Mononuclear cell (primary cell): ENCODE results near the gene CA5A. TPM values are rescaled to one million over a fixed set of nuclear protein-coding genes. Genes with fewer than 3 reads are reported as not detected.

ENCODE experiments used
- H3K27me3 ChIP-seq: 2 replicates; pipeline ENCODE4 v1.6.0; 2011; ENCODE audit warnings: low read length, control low read depth; ENCODE audit not compliant: insufficient read depth
- H3K4me1 ChIP-seq: 2 replicates; pipeline ENCODE4 v1.5.1; 2011; ENCODE audit warnings: mild to moderate bottlenecking, low read length, control low read depth; ENCODE audit not compliant: insufficient read depth
- H3K4me3 ChIP-seq: 2 replicates; pipeline ENCODE4 v1.5.1; 2011; ENCODE audit warnings: mild to moderate bottlenecking, low read length, moderate library complexity
- H3K9me3 ChIP-seq: 2 replicates; pipeline ENCODE4 v1.5.1; 2011; ENCODE audit warnings: low read depth, mild to moderate bottlenecking, control low read depth, low read length
- total RNA-seq: library from RNA; depleted of rRNA; stranded (reverse); fragments of >200 nt; gene quantifications from one replicate; pipeline ENCODE4 v1.2.3, GENCODE V29; 2012

CA5A gene
- total RNA-seq, 1 donor = under 0.01 TPM

DNA sequence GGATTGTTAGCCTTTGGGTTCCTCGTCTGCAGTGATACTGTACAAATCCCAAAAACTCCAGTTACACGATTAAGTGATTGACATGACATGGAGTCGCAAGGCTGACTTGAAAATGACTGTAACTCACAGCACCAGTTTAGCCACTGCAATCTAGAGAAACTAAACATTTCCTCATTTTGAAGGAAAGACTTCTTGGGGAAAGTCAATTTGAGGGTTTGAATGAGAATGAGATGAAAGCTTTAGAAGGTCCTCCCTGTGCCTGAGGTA is 19.7 kb upstream of the CA5A start:
- H3K27me3 ChIP-seq = no peaks in the 10 kb centered on the region
- H3K9me3 ChIP-seq = no peaks in the 10 kb centered on the region
- no peak overlapping the region for H3K4me3 ChIP-seq
- H3K4me1 ChIP-seq = peaks cover 77% of the 10 kb centered on the region

DNA sequence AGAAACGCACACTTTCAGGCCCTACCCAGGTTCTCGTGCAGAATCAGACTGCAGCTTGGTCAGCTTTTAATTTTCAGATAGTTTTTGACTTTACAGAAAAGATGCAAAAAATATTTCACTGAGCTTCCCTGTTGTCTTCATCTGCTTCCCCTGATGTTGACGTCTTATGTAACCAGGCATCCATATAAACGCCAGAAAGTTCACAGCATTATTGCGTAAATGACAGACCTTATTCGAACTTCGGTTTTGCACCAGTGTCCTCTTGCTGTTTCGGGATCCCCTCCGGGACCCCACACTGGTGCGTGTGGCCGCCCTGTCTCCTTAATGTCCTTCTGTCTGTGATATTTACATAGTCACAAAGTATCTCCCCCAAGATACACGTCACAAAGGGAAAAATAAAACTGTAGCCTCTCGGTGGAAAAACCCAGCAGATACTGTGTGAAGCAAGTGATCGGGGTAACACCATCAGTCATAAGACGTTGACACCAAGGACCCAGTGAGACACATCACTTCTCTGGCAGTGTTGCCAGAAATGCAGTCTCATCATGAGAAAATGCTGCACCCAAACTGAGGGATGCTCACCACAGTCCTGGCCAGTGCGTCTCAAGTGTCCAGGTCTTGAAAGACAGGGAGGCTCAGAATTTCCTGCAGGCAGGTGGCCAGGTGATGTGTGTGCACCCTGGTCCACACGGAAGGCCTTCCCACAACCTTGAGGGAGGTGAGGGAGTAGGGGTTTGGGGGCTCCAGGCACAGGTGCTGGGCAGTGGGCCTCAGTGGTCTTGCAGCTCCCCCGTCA is 19.2 kb upstream of the CA5A start:
- H3K27me3 ChIP-seq = no peaks in the 10 kb centered on the region
- H3K4me3 ChIP-seq = no peak overlapping the region
- no peaks in the 10 kb centered on the region for H3K9me3 ChIP-seq
- peaks cover 80% of the 10 kb centered on the region for H3K4me1 ChIP-seq

DNA sequence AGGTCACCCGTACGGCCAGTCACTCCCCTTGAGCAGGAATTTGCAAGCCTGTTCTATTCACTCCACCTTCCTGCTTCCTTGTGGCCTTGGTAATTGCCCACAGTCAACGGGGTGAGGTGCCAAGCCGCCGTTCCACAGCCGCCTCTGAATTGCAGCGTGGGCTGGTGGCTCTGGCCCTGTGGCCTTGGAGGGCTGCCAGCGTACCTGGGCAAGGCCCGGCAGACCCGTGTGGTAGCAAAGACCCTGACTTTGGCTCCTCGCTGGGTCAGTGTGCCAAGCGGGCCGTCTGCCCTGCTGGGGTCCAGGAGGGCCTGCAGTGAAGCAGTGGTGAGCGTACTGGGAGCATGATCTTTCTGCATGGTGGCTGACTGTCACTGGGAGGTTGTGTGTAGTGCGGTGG is 18.5 kb upstream of the CA5A start:
- Histone ChIP-seq H3K27me3 (no peaks in the 10 kb centered on the region), H3K4me3 (no peak overlapping the region), H3K4me1 (peaks cover 79% of the 10 kb centered on the region), H3K9me3 (no peaks in the 10 kb centered on the region)

DNA sequence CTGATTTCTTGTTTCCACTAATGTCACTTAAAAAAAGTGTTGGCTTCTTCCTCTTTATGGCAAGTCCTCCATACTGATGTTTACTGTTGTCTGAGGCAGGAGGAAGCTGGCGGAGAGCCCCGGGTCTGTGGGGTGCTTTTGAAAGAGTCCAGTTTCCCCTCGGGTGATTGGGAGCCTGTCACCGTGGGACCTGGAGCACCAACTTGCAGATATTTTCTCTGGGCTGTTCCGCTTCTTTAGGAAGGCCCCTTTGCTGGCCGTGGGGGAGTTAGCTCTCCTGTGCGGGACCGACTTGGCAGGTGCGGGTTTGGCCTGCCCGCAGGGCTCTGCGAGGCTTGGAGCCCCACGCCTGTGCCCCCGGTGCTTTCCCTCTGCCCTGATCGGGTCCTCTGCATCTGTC is 18.0 kb upstream of the CA5A start:
- no peak overlapping the region for H3K4me3 ChIP-seq
- H3K27me3 ChIP-seq = no peaks in the 10 kb centered on the region
- H3K9me3 ChIP-seq = no peaks in the 10 kb centered on the region
- peaks cover 77% of the 10 kb centered on the region for H3K4me1 ChIP-seq

DNA sequence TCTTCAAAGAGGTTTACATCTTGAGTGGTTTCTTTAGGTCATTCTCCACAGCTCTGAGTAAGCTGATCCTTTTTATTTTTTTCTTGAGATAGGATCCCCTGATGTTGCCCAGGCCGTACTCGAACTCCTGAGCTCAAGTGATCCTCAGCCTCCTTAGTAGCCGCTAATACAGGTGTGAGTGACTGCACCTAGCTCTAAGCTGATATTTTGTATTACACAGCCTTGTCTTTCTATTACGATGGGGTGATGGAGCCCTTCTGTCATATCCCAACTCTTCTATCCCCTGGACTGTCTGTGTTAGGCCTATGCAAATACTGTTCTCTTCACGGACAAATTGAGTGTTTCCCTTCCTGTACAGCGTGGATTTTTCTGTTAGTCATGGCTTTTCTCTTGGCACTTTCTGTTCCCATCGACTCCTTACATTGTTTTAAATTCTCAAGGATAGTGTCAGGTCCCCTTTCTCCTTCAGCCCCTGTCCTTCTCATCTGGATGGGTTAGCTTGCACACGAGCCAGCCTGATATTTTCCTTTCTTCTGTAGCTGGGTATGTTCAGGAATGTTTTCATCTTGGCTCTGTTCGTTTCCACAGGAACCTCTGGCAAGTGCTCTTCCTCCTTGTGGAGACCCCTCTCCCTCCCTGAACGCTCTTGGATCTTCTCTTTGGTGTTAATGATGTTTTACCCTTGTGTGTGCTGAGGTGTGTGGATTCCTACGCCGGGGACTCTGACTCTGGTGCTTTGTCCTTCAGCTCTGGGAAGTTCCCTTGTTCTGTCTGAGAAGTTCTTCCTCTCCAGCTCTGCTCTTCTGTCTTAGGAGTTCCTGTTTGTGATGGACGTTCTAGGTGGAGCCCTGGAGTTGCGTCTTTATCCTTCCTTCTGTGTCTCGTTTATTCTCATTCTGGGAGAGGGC is 17.2 kb upstream of the CA5A start:
- H3K4me1 ChIP-seq = peaks cover 78% of the 10 kb centered on the region
- H3K9me3 ChIP-seq = no peaks in the 10 kb centered on the region
- H3K27me3 ChIP-seq = no peaks in the 10 kb centered on the region
- no peak overlapping the region for H3K4me3 ChIP-seq

DNA sequence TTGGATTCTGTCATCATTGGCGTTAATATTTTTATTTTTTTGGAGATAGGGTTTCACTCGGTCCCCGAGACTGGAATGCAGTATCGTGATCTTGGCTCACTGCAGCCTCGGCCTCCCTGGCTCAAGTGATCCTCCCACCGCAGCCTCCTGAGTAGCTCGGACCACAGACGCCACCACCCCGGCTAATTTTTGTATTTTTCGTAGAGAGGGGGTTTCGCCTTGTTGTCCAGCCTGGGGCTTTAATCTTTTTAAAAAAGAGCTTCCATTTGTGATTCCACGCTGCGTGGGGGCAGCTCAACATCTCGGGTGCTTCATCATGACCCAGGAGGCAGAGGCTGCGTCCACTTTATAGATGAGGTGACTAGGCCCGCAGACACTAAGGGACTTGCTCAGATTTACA is 16.4 kb upstream of the CA5A start:
- H3K4me1 ChIP-seq = peaks cover 83% of the 10 kb centered on the region
- H3K9me3 ChIP-seq = no peaks in the 10 kb centered on the region
- no peak overlapping the region for H3K4me3 ChIP-seq
- no peaks in the 10 kb centered on the region for H3K27me3 ChIP-seq

DNA sequence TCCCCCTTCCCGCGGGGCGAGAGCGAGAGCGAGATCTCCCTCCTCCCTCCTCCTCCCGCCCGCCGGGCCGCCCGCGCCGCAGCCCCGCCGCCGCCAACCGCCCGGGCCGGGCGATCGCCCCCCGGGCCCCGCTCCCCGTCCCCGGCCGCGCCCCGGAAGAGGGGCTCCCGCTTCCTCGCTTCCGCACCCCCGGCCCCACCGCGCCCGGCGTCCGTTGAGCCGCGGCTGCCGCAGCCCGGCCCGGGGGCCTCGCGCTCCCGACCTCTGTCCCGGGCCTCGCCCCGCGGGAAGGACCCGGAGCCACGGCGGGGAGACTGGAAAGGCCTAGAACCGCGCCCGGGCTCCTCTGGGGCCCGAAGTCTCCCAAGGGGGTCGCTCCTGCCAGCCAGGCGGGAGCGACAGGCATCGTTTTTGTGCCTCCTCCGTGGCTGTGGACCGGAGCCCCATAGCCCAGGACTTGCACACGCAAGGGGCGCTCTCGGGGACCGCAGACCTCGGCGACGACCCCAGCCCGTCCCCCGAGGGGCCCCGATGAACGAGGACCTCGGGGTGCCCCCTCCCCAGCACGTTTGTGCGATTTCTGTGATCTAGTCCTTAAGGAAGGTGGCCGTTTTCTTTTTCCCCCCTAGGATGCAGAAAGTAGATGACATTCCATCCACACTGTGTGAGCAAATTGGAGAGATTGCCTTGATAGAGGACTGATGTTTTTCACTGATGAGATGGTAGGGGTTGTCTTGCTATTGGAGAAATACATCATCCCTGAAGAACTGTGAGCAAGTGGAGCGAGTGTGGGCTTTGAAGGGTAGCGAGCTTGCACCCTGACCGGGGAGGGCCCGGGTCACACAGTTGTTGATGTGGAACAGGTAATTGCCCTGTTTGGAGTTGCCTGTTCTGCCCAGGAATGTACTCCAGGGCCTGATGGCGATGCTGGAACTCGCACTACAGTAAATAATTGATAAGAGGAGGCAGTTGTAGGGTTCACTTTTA is 15.5 kb upstream of the CA5A start:
- Histone ChIP-seq H3K4me1 (peaks cover 78% of the 10 kb centered on the region), H3K4me3 (peak overlapping the region; percentile 79), H3K9me3 (no peaks in the 10 kb centered on the region), H3K27me3 (no peaks in the 10 kb centered on the region)

DNA sequence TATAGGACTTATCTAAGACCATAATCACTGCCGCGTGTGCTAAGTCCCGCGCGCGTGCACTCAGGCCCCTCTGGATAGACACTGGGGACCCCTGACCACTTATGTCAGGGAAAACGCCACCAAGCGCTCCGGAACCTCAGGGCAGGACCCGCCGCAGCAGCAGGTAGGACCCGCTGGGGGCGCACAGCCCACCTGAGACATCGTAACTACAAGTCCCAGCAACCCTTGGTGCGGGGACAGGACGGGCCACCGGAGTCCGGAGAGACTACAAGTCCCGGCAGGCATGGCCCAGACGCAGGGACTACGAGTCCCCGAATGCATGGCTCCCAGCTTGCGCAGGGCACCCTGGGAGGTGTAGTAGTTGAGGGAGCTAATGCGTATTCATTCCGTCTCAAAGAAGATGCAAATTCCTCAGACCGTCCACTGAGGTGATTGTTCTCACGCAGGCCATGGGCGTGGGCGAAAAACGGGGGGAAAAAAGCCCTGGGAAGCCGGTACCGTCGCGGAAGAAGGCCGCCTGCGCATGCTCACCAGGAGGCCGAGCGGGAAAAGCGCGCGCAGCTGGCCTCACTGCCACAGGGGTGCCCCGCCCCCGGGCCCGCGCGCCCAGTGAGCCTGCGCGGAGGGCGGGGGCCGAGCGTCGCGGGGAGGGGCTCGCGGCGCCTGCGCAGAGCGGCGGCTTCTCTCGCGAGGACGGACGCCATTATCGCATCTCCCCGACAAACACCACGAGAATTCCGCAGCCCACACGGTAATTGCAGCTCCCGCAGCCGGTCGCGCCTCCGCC is 14.6 kb upstream of the CA5A start, which contains the start of gene BANP:
BANP (plus strand) TSS at position 670 of the 787 bp plus-strand sequence. CDS start 23,682 bp downstream, outside the sequence.
- Histone ChIP-seq H3K9me3 (no peaks in the 10 kb centered on the region), H3K4me3 (peak within 1 kb of the TSS; percentile 79)

DNA sequence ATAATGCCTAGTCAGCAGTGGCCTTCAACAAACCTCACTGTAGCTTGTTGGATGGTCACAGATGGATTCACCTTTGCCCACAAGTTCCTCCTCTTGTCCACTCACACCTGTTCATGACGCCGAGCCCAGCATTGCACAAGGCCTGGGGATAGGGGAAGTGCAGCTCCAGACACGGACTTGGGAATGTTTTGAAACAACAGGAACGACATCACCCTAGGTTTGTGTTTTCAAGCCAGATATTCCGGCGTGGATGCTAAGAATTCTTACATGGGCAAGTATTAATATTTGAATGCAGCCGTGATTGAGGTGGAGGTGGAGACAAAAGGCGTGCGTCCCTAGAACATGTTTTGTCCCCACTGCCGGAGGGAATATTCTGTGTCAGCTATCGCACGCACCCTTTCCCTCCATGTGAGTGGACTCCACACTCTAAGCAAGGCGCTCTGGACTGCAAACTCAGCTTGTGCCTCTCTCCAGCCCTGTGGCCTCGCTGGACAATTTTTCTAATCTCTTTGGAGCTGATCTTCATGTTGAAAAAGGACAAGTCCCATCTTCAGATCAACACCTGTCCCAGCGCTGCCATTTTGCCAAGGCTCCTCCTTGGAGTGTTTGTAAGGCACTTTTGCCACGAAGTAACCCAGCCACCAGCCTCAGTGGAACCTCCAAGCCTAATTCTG is 12.9 kb upstream of the CA5A start:
- Histone ChIP-seq H3K9me3 (no peaks in the 10 kb centered on the region), H3K27me3 (no peaks in the 10 kb centered on the region), H3K4me1 (peaks cover 61% of the 10 kb centered on the region), H3K4me3 (no peak overlapping the region)

More for the DNA sequence above, 14.6 kb upstream of the CA5A start, which contains the start of gene BANP:
- Histone ChIP-seq H3K27me3 (no peaks in the 10 kb centered on the region), H3K4me1 (peaks cover 69% of the 10 kb centered on the region)

DNA sequence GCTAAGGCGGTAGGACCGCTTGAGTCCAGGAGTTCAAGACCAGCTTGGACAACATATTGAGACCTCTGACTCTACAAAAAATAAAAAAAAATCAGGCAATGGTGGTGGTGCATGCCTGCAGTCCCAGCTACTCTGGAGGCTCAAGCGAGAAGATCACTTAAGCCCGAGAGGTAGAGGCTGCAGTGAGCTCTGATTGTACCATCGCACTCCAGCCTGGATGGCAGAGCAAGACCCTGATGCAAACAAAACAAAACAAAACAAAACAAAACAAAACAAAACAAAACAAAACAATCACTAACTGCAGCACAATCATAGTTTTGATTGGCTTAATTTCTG is 12.4 kb upstream of the CA5A start:
- Histone ChIP-seq H3K27me3 (no peaks in the 10 kb centered on the region), H3K9me3 (no peaks in the 10 kb centered on the region), H3K4me3 (no peak overlapping the region), H3K4me1 (peaks cover 56% of the 10 kb centered on the region)

DNA sequence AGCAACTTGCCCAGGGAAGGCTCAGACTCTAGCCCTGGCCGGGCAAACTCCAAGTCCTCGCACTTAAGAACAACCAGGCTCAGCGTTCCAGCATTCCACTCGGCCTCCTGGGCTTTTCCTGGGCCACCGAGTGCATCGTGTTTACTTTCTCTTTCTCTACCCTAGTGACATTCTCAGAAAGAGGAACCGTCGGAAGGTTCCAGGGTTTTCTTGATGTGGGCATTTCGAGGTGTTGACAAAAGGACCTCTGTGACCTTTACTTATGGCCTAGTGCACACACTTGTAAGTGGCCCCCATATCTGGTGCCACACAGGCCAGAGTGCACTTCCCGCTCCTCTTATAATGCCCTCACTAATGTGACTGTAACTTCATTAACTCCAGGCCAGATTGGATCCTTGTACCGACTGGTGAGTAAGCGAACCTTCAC is 11.8 kb upstream of the CA5A start:
- Histone ChIP-seq H3K4me1 (peaks cover 50% of the 10 kb centered on the region), H3K27me3 (no peaks in the 10 kb centered on the region), H3K9me3 (no peaks in the 10 kb centered on the region), H3K4me3 (no peak overlapping the region)

DNA sequence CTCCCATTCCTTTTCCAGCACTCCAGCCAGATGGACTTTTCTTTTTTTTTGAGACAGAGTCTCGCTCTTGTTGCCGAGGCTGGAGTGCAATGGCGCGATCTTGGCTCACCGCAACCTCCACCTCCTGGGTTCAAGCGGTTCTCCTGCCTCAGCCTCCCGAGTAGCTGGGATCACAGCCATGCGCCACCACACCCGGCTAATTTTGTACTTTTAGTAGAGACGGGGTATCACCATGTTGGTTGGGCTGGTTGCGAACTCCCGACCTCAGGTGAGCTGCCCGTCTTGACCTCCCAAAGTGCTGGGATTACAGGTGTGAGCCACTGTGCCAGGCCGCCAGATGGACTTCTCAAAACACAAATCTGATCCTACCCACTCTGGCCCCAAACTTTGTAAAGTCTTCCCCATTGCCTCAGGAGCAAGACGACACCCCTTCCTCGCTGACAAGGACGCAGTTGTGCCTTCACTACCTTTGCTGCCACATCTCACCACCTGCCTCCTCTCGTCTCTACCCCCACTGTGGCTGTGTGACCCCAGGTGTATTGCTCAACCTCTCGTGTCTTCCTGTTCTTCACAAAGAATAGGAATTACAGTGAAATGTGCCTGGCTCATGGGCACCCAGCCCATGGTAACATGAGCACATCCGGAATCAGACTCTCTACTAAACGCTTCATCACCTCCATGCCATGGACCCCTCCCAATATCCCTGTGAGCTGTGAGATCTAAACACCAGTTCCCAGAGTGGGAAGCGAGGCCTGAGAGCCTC is 11.2 kb upstream of the CA5A start:
- Histone ChIP-seq H3K9me3 (no peaks in the 10 kb centered on the region), H3K4me1 (peaks cover 44% of the 10 kb centered on the region), H3K4me3 (no peak overlapping the region), H3K27me3 (no peaks in the 10 kb centered on the region)
